ENCODE measurements around the gene PI4KA.
"Not testable (repeated sequence)": the region's sequence is repeated elsewhere in the genome, so short reads cannot be mapped to it uniquely, and the experiment has no call there.

Gene PI4KA

DNA sequence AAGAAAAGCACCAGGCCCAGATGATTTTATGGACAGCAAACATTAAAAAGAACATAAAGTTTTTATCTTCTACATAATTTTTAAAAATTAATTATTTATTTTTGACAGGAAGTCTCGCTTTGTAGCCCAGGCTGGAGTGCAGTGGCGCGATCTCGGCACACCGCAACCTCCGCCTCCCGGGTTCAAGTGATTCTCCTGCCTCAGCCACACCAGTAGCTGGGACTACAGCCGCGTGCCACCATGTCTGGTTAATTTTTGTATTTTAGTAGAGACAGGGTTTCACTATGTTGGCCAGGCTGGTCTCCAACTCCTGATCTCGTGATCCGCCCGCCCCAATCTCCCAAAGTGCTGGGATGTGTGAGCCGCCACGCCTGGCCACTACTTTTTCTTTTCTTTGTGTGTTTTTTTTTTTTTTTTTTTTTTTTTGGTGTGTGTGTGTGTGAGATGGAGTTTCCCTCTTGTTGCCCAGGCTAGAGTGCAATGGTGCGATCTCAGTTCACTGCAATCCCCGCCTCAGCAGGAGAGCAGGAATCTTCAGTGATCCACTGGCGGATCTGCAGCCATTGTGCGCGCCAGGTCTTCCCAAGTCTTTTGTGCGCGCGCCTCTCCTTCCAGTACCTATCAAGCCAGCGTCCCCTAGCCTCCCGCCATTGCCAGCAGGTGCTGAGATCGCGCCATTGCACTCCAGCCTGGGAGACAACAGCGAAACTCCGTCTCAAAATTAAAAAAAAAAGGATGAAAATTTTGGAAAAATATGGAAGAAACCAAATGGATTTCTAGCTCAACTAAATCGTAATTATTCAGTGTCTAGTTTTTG lies 171.0 kb downstream of the PI4KA start:
- DNase-seq: not testable (repeated sequence)

- DNase-seq: not testable (repeated sequence)
Measured at GRCh38 chr22:20685764-20686163, 172.8 kb downstream of the PI4KA start.

DNA sequence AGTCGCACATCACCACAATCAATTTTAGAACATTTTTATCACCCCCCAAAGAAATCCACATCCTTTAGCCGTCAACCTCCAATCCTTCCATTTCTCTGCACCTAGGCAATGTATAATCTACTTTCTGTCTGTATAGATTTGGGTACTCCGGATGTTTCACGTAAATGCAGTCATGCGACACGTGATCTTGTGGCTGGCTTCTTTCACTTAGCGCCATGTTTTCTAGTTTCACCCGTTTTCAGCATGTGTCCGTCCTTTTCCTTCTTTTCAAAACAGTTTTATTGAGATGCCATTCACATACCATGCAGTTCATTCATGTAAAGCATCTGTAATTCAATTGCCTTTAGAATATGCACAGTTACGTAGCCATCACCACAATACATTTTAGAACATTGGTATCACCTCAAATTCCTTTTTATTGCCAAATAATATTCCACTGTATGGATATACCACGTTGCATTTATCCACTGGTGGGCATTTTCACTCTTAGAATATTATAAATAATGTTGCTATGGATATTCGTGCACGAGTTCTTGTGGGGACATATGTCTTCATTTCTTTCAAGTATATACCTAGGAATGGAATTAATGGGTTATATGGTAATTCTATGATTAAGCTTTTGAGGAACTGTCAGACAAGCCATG lies 179.7 kb downstream of the PI4KA start:
- DNase-seq: not testable (repeated sequence)

DNA sequence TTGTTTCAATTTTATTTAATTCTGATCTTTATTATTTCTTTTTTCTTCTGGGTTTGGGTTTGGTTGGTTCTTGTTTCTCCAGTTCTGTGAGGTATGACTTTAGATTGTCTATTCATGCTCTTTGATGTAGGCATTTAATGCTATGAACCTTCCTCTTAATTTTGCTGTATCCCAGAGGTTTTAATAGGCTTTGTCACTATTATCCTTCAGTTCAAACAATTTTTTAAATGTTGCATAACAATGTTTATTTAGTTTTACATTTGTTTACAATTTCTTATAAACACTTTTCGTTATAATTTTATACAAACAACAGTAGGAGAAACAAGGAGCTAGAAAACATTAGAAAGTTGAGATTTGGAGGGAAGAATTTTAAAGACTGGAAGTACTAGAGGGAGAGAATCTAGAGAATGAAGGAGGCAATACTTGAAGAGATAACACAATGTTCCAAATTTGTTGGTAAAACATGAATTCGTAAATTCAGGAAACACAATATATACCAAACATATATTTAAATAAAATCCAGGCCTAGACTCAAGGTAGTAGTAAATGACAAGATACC lies 180.8 kb downstream of the PI4KA start:
- DNase-seq: no peak

GRCh38 chr22:20675613-20676012 lies 183.0 kb downstream of the PI4KA start:
- DNase-seq: not testable (repeated sequence)

- no peak for DNase-seq
Measured at GRCh38 chr22:20674998-20675397, 183.6 kb downstream of the PI4KA start.

DNA sequence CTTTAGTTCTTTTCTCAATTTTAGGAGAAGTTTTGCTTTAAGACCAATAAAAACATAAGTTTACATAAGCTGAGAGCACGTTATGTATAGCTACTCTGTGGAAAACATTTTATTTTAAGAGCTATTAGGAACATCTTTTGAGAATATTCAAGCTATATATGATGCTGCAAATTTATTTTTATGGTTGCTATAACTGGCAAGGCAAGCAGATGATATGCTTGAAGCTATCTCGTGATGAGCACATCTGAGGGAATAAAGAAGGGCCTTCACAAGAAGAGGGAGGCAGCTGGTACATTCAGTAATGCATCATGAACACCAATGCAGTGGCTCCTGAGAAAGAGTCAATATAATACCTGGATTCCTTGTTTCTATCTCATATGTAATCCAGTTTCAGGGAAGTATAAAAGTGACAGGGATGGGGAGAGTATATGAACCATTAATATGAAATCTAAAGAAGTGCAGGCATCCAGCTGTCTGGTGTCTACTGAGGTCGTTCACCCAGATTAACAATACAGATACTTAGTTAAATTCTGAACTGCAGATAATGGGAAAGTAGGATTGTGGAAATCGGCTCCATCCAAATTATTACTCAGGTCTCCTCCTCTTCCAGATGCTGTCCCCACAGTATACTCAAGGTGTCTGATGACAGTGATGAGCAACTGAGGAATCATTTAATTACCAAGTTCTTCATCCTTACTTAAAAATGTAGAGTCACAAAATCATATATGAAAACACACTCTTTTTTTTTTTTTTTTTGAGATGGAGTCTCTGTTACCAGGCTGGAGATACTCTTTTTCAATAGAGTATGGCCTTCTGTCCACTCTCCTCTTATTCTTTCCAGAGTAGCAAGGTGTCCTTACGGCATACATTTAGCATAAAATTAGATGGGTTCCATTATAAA lies 185.1 kb downstream of the PI4KA start:
- DNase-seq: no peak

DNA sequence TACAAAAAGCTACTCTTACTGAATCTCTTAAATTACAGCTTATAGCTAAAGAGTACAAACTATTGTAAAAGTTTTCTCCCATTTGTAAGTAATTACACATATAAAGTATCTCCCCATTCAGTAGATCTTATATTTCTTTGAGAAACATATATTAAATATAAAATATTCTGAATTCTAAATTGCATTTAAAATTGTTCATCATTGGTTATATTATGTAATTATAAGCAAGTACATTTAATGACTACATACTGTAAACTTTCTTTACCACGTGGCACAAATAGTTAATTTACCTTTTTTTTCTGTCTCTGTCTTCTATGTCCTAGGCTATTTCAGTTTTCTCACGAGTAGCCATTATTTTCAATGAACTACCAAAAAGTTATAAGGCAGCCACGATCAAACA lies 185.9 kb downstream of the PI4KA start:
- no peak for DNase-seq

GRCh38 chr22:20672082-20672424 lies 186.6 kb downstream of the PI4KA start:
- DNase-seq: no peak

DNA sequence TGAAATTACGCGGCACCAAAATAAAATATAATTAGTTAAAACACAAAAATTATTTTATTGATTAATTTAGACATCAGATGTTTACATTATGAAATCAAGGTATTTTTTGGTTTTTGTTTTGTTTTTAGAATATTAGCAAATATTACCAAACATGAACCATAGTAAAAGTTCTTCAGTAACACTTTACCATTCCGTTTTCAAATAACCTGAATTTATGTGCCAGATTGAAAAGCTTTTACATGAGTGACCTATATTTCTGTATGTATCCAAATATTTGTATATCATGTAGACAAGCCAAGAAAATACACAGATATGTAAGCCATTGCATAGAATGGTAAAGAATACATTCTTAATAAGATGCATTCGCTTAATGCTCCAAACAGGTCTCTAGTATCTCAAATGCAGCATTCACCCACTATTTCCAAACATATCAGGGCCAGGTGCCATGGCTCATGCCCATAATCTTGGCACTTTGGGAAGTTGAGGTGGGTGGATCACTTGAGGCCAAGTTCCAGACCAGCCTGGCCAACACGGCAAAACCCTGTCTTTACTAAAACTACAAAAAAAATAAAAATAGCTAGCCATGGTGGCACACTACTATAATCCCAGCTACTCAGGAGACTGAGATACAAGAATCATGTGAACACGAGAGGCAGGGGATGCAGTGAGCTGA lies 187.1 kb downstream of the PI4KA start:
- no peak for DNase-seq

- not testable (repeated sequence) for DNase-seq
Measured at GRCh38 chr22:20670457-20671261, 188.0 kb downstream of the PI4KA start.

DNA sequence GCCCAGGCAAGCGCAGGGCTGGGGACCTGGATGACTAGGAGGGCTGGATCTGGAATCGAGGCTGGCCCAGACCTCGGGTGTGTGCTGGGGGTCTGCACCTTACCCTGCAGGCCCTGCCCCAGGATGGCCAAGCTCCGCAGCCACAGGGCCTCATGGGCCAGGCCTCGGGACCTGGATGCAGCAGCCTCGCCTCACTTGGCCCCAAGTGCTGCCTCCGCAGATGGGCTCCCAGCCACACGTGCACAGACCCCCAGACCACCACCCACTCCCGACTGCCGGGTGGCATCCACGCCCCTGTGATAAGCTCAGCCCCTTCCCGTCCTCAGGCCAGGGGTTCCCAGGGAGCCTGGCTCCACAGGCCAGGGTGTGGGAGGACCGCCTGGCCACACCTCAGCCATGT lies 188.7 kb downstream of the PI4KA start:
- not testable (repeated sequence) for DNase-seq

- DNase-seq: not testable (repeated sequence)
Measured at GRCh38 chr22:20669471-20669870, 189.1 kb downstream of the PI4KA start.

- DNase-seq: not testable (repeated sequence)
Measured at GRCh38 chr22:20668769-20669168, 189.8 kb downstream of the PI4KA start.

GRCh38 chr22:20668226-20668625 lies 190.4 kb downstream of the PI4KA start:
- DNase-seq: not testable (repeated sequence)

GRCh38 chr22:20667548-20667947 lies 191.1 kb downstream of the PI4KA start:
- DNase-seq: not testable (repeated sequence)

DNA sequence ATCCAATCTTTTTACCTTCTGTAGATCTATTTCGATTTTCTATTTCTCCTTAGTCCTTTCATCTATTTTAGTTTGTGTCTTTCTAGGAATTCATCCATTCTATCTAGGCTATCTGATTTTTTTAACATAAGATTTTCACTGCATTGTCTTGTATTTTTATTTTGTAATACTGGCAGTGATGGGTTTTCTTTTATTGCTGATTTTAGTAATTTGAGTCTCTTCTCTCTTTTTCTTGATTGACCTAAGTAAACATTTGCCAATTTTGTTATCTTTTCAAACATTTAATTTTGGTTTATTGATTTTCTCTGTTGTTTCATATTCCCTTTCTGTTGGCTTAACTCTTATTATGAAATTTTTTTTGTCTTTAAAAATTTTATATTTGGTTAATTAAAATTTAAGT lies 192.1 kb downstream of the PI4KA start:
- no peak for DNase-seq

DNA sequence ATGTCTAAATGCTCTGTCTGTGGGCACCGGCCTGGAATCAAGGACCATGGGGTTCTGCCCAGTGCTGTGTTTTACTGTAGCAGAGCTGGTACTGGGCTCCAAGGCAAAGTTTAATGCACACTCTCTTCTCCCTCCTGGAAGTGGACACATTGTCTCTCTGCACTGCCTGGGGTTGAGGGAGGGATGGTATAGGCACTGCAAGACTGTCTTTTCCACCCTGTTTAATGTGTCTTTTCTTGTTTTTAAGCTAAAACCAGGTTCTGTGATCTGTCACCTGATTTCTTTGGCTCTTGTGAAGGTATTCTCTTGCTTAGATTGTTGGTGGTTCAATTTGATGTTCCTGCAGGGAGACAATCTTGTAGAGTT lies 194.0 kb downstream of the PI4KA start:
- no peak for DNase-seq

DNA sequence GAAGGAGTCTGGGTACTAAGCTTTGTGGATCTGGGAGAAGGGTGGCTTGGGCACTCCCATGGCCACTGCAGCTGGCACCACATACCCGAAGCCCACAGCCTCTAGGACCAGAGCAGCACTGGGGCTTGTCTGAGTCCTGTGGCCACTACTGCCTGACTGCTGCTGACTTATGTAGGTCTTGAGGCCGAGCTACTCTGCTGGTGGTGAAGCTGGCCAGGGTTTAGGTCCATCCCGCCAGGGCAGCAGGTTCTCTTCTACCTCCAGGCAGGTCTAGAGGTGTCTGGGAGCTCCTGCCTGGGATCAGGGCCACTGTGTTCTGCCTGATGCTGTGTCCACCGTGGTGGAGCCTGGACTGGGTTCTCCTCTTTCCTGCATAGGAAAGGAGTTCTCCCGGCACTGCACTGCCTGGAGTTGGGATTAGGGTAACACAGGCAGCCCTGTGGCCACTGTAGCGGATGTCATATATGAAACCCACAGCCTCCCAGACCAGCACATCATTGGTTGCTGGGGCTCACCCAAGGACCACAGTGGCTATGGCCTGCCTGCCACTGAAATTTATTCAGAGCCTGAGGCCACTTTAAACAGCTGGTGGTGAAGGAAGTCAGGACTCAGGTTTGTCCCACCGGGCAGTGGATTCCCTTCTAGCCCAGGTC lies 194.5 kb downstream of the PI4KA start:
- DNase-seq: no peak

DNA sequence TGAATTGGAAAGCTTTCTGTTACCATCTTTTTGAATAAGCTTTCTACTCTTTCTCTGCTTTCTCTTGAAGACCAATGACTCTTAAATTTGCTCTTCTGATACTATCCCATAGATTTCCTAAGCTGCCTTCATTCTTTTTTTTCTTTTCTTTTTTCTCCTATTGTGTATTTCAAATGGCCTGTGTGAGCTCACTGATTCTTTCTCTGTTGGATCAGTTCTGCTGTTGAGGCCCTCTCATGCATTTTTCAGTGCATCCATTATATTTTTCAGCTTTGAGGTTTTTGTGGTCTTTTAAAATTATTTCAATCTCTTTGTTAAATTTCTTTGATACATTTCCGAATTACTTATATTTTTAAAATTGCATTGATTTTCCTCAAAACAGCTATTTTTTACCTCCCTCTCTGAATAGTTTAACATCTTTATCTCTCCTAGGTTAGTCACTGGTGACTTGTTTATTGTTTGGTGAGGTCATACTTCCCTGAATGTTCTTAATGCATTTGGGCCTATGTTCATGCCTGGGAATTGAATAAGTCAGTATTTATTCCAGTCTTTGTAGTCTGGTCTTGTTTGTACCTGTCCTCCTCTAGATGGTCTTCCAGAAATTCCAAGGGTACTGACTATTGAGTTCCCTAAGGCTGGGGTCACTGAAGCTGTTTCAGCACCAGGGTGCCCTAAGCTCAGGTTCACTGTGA lies 195.3 kb downstream of the PI4KA start:
- DNase-seq: no peak
